ENCODE results near the gene BBS7. TPM values are rescaled to one million over a fixed set of nuclear protein-coding genes. Genes with fewer than 3 reads are reported as not detected.

BBS7 gene
- total and polyA plus RNA-seq, 2 of the 13 experiments (the other 11 are each of a cell fraction or from before 2014, with no cell fraction given): 9.0 to 15.7 TPM

- FAIRE-seq: no peak
- intact Hi-C loops (cut with micrococcal nuclease; ENCODE audit: unreplicated experiment): no loop called here
- BruUV-seq (replicated peaks): no TSS peak
- no peaks in the 10 kb centered on the region for H3K4me1 ChIP-seq (ENCODE audit: insufficient read depth, low read length)
- no peak for DNase-seq (ENCODE audit: low spot score)
- H3K4me2 ChIP-seq (ENCODE audit: low read depth, low read length): no peak overlapping the region
- TF ChIP-seq ZNF619 (CRISPR knock-in tag; IDR thresholded peaks at IDR 0.05): no peak
- no peak for TF ChIP-seq ASH2L (IDR thresholded peaks at IDR 0.05; ENCODE audit: insufficient read length, low read depth, low read length)
- no peak for TF ChIP-seq MXD3 (CRISPR knock-in tag; IDR thresholded peaks at IDR 0.05)
- TF ChIP-seq XRCC5 (optimal IDR thresholded peaks at IDR 0.05; ENCODE audit: low read length): no peak
- TF ChIP-seq PBX2 (CRISPR knock-in tag; IDR thresholded peaks at IDR 0.05): no peak
- no peak for TF ChIP-seq SOX13 (IDR thresholded peaks at IDR 0.05)
- TF ChIP-seq SOX13 (CRISPR knock-in tag; conservative IDR thresholded peaks at IDR 0.05 in 1 of 2, IDR thresholded peaks at IDR 0.05 in 1 of 2): no peak
- TF ChIP-seq MIER2 (CRISPR knock-in tag; IDR thresholded peaks at IDR 0.05): no peak
- TF ChIP-seq FOXA3 (CRISPR knock-in tag; IDR thresholded peaks at IDR 0.05): no peak
- no peak for TF ChIP-seq ZNF296 (CRISPR knock-in tag; conservative IDR thresholded peaks at IDR 0.05)
- TF ChIP-seq ZFX (CRISPR knock-in tag; IDR thresholded peaks at IDR 0.05; ENCODE audit: low read depth): no peak
- TF ChIP-seq ZNF570 (CRISPR knock-in tag; IDR thresholded peaks at IDR 0.05; ENCODE audit: borderline replicate concordance): no peak
- H3K4me3 ChIP-seq (replicated peaks in 1 of 3; ENCODE audit: insufficient read depth in 1 of 3, low read depth in 2 of 3, low read length in 3 of 3): no peak overlapping the region
- H2AFZ ChIP-seq (ENCODE audit: low read length): no peak overlapping the region
- 8% methylated on average over 2 of the region's 2 CpGs for WGBS (ENCODE audit: low lambda C conversion rate)
- no peaks in the 10 kb centered on the region for H3K27me3 ChIP-seq (ENCODE audit: control insufficient read depth in 1 of 2, insufficient read depth in 2 of 2, low read length in 2 of 2)
- in situ Hi-C loops (cut with HindIII; ENCODE audit: extremely low pct_ligation_motif_present, low pct_unique_long_range_greater_than_20kb): no loop called here
- no peak overlapping the region for H3K27ac ChIP-seq (ENCODE audit: extremely low read length, insufficient read depth, low read length)
- no peaks in the 10 kb centered on the region for H3K36me3 ChIP-seq (replicated peaks in 1 of 2; ENCODE audit: control insufficient read depth in 1 of 2, insufficient read depth in 2 of 2, low read length in 2 of 2)
- no peak overlapping the region for H3K9ac ChIP-seq (ENCODE audit: insufficient read depth, low read depth, low read length)
- ChIA-PET CTCF (ENCODE audit: low intra/inter-chr PET ratio, low total read pairs) (no interaction called here), POLR2A (no interaction called here)
- peak; percentile 52 for ATAC-seq
- H3K9me3 ChIP-seq (ENCODE audit: low read length): no peaks in the 10 kb centered on the region
- no peaks in the 10 kb centered on the region for H3K79me2 ChIP-seq (ENCODE audit: insufficient read depth, low read length)
- no peaks in the 10 kb centered on the region for H4K20me1 ChIP-seq (ENCODE audit: insufficient read depth, low read length)
Measured at GRCh38 chr4:121784975-121785374, 85.3 kb downstream of the BBS7 start.

Measured in HepG2 (cell line).